Sciatic nerve (tissue), 2 donors: Measurements from ENCODE around the gene SLC2A3. TPM values are rescaled to one million over a fixed set of nuclear protein-coding genes. Genes with fewer than 3 reads are reported as not detected.
"Not testable (repeated sequence)": the region's sequence is repeated elsewhere in the genome, so short reads cannot be mapped to it uniquely, and the experiment has no call there.

Experiments
- ATAC-seq: fragments of 200-7000 bp; cut with Tn5 transposase; one replicate; pipeline ENCODE4 v1.9.1; 2020; ENCODE audit warnings: mild to moderate bottlenecking, moderate library complexity
- DNase-seq: peaks from one replicate; pipeline ENCODE4 v3.0.0-alpha.2; 2020; ENCODE audit warnings: low spot score
- intact Hi-C: fragments of 100-400 bp; cut with DNase I; formaldehyde crosslinking; loops from one replicate; pipeline ENCODE4 v1.14.2; 2022
- total RNA-seq: library from RNA; stranded (reverse); fragmentation: NEBNext Ultra II Directional; extraction: Animal tissue kit (Norgen Biotek cat#: 25700); gene quantifications from one replicate; pipeline ENCODE4 v1.2.1, GENCODE V29; 2021
- donor health status: DM: no; HTN: no; CAD: no.
- donor health status: DM: no; HTN: no; CAD: no.

SLC2A3 gene
- total RNA-seq, 1 donor from 2014 or later = 431 TPM

DNA sequence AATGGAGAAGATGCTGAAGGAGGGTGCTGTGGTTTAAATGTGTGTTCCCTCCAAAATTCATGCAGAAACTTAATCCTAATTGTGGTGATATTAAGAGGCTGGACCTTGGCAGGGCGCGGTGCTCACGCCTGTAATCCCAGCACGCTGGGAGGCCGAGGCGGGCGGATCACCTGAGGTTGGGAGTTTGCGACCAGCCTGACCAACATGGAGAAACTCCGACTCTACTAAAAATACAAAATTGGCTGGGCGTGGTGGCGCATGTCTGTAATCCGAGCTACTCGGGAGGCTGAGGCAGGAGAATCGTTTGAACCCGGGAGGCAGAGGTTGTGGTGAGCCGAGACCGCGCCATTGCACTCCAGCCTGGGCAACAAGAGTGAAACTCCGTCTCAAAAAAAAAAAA is 18.9 kb upstream of the SLC2A3 start:
- intact Hi-C loops, DNase-seq, ATAC-seq: not testable (repeated sequence)

GRCh38 chr12:7954418-7954817 is 18.4 kb upstream of the SLC2A3 start:
- ATAC-seq, DNase-seq, intact Hi-C loops: not testable (repeated sequence)

DNA sequence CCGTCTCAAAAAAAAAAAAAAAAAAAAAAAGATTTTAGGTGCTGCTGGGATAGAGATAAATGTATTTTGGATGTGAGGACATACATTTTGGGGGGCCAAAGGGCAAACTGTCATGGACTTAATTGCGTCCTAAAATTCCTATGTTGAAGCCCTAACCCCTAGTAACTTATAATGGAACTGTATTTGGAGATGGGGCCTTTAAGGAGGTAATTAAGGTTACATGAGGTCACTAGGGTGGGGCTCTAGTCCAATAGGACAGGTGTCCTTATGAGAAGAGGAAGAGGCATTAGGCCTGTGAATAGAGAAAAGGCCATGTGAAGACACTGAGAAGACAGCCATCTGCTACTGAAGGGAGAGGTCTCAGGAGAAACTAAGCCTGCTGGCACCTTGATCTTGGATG is 17.9 kb upstream of the SLC2A3 start:
- intact Hi-C loops, DNase-seq, ATAC-seq: not testable (repeated sequence)

DNA sequence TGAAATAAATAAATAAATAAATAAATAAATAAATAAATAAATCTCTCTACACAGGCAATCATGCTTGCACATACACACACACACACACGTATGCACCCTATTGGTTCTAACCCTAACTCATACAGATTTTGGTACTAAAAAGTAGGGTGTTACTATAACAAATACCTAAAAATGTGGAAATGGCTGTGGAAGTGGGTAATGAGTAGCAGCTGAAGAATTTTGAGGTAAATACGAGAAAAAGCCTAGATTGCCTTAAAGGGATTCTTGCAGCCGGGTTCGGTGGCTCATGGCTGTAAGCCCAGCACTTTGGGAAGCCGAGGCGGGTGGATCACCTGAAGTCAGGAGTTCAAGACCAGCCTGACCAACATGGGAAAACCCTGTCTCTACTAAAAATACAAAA is 15.7 kb upstream of the SLC2A3 start:
- no peak for ATAC-seq
- DNase-seq = no peak
- intact Hi-C loops = no loop called here

- ATAC-seq, intact Hi-C loops, DNase-seq: not testable (repeated sequence)
Measured at GRCh38 chr12:7950230-7950943, 14.4 kb upstream of the SLC2A3 start.

DNA sequence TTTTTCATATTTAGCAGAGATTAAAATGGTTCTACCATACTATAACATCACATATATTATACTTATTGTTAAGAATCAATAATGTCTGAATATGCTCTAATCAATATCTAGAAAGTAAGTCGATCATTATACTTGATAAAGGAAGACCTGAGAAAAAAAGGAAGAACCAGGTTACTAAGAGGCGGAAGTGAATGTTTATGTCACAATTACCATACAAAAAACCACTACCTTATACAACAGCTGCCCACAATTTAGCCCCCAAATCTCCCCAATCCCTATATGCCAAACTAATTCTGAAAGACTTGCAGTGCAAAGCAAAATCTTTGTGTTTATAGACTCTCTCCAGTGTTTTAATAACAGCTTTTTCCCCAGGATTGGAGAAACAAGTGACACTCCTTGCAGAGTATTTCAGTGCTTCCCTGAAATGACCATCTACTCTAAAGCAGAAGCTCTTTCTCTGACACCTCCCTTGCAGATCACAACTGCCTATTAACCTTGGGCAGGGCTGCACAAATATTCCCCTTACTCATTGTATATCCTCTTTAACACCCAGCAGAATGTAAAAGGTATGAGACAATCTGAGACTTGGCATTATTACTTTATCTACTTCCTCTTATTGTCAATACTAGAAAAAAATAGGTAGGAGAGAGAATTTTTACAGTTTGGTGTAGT is 12.7 kb upstream of the SLC2A3 start:
- intact Hi-C loops = no loop called here
- ATAC-seq = no peak

DNA sequence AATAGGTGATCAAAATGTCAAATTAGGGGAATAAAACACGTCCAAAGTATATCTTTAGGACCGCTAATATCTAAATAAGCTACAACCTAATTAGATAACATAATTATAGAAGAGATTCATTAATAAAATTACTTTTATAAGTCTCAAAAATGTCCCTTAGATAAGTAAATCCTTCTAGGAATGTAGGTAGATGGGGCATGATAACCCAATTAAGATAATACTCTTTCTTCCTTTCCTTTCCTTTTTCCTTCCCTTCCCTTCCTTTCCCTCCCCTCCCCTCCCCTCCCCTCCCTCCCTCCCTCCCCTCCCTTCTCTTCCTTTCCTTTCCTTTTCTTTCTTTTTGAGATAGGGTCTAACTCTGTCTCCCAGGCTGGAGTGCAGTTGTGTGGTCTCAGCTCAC is 11.0 kb upstream of the SLC2A3 start:
- intact Hi-C loops = no loop called here
- DNase-seq (no peak), ATAC-seq (no peak)

More for the DNA sequence above, 12.7 kb upstream of the SLC2A3 start:
- DNase-seq = no peak

DNA sequence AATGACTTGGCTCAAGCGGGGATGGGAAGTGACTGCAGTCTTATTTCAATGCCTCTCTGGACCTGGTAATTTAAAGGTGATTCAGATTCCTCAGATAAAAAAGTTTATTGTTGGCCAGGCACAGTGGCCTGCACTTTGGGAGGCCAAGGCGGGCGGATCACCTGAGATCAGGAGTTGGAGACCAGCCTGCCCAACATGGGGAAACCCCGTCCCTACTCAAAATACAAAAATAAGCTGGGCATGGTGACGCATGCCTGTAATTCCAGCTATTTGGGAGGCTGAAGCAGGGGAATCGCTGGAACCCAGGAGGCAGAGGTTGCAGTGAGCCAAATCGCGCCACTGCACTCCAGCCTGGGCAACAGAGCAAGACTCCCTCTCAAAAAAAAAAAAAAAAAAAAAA is 8.8 kb upstream of the SLC2A3 start:
- DNase-seq, intact Hi-C loops, ATAC-seq: not testable (repeated sequence)

DNA sequence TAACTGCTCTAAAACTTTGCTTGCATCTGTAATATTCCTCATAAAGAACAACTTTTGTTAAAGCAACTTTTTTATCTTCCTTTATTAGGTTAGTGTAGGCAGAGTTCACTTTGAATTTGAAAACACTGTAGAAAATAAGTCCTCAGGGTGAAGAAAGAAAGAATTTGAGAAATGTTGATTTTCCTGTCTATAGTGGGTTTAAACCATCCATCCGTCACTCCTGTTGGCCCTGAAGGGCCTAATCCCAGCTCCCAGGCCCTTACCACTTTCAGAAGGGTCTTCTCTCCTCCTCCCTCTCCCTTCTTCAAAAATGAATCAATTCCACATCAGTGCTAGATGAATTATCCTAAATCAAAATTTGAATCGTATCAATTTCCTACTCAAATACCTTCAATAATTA is 4.9 kb upstream of the SLC2A3 start:
- intact Hi-C loops = no loop called here
- ATAC-seq = no peak
- DNase-seq = no peak

DNA sequence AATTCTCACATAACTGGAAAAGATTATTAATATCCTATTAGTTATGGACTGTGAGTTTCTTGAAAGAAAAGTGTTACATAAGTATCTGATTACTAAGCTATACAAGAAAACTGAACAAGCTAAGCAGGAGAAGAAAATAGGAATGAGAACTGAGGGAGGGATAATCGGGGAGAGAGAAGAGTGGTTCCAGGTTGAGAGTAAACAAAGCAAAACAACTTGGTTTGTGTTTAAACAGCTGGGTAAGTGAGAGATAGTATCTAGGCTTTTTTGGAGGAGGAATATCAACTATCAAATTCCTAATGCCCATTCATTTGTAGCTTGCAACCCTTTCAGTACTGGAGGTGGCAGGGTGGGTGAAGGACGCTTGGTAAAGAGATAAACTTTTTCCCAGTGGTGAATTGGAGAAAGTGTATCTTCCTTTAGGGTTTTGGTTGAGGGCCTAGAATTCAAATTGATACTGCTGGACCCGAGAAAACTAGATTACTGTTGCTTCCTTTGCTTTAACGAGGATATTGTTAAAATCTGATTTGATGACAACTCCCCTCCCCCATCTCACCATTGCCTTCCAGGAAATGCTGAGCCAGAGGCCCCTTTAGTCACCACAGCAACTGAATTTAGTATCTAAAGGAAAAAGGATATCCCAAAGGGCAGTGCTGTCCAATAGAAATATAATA is 2.0 kb upstream of the SLC2A3 start:
- intact Hi-C loops = loop anchor here (10.0 kb wide), 1 partner anchor 57 kb away; no protein-coding TSS in a partner anchor
- no peak for DNase-seq
- no peak for ATAC-seq

DNA sequence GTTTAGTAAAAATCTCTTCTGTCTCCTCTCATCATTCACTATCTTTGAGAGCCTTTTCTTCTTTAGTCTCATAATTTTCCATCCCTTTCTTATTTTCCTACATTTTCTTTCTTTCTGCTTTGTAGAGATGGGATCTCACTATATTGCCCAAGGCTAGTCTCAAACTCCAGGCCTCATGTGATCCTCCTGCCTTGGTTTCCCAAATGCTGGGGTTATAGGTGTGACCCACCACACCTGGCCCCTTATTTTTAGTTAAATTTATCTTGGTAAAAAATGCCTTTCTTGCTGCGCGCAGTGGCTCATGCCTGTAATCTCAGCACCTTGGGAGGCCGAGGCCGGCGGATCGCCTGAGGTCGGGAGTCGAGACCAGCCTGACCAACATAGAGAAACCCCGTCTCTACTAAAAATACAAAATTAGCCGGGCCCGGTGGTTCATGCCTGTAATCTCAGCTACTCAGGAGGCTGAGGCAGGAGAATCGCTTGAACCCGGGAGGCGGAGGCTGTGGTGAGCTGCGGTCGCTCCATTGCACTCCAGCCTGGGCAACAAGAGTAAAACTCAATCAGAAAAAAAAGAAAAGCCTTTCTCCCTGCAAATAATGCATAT is 996 bp downstream of the SLC2A3 start:
- ATAC-seq (no peak), DNase-seq (no peak)
- intact Hi-C loops = loop anchor here (10.0 kb wide), 1 partner anchor 60 kb away; no protein-coding TSS in a partner anchor

DNA sequence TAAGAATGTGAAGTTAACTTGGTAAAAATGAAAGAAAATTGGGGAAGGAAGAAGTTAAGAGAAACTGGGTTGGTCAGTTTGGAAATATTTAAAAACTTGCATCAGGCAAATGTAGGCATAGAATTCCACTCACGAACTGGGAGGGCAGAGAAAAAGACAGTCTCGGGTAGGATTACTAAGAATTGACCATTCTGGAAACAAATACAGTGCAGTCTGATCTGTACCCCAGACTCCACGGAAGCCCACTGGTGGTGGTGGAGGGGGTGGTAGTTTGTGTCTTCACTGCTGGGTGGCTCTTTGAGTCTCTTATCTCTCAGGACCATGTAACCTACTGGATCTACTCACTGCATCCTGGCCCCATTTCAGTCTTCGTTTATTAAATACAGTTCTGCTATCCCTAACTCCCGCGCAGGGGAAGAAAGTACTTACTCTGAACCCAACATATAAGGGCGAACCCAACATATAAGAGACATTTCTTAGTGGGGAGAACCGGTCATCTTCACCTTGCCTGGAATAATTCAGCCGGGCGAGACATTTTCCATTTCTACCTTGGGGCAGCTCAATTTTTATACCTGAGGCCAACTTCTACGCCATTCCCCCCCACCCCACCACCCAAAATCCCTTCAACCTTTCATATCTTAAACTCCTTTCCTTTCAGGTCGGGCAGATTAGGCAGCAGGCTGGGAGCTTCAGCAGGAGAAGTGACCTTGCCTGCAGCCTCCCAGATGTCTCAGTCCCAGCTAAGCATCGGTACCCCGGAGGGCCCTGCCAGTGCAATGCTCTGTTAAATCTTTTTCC is 1.7 kb downstream of the SLC2A3 start:
- peak; percentile 7 for ATAC-seq
- no peak for DNase-seq
- intact Hi-C loops = loop anchor here (10.0 kb wide), 1 partner anchor 61 kb away; no protein-coding TSS in a partner anchor

DNA sequence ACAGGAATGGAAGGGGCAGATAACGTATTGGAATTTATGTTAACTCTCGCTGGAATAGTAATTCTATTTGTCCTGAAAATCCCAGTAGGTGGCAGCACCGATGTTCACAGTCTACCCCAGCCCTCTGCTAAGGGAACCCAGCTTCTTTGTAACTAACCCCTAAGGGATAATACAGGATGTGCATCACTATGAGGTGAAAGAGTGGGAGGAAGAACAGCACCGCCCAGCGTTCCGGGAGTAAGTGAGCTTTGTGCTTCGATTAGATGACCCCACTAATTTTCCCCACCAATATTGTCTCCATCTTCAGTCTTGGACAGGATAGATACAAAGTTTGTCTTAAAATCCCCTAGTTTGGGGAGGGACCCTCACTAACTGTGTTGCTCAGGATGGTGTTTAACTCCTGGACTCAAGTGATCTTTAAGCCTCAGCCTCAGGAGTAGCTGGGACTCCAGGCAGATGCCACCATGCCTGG is 2.7 kb downstream of the SLC2A3 start:
- intact Hi-C loops = loop anchor here (10.0 kb wide), 1 partner anchor 62 kb away; no protein-coding TSS in a partner anchor
- DNase-seq (peak; percentile 79), ATAC-seq (peak; percentile 89)

DNA sequence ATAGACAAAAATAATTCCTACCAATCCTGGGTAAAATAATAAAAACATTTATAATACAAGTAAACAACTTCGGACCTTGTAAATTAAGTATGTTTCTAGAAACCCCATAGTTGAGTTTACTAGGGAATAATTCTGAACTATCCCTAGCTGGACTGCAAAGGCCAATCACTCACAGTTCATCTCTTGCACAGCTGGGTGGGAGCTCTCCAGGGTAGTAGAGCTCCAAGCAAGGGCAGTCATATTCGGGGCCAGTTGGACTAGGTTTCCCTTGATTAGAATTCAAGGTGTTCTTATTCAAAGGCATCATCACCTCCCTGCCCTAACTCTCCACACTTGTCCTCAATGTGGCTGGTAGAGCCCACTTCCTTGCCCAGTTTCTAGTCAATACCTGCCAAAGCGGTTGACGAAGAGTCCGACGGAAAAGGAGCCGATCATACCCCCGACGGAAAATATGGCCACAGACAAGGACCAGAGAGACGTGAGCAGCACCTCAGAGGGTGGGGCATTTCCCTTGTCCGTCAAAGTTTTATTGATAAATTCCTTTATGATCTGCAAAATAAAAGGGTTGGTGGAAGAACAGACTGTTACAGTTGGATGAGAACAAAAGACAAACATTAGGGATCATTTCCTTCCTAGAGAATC is 3.3 kb downstream of the SLC2A3 start:
- intact Hi-C loops = loop anchor here (10.0 kb wide), 1 partner anchor 62 kb away; no protein-coding TSS in a partner anchor
- not testable (repeated sequence) for DNase-seq, ATAC-seq

DNA sequence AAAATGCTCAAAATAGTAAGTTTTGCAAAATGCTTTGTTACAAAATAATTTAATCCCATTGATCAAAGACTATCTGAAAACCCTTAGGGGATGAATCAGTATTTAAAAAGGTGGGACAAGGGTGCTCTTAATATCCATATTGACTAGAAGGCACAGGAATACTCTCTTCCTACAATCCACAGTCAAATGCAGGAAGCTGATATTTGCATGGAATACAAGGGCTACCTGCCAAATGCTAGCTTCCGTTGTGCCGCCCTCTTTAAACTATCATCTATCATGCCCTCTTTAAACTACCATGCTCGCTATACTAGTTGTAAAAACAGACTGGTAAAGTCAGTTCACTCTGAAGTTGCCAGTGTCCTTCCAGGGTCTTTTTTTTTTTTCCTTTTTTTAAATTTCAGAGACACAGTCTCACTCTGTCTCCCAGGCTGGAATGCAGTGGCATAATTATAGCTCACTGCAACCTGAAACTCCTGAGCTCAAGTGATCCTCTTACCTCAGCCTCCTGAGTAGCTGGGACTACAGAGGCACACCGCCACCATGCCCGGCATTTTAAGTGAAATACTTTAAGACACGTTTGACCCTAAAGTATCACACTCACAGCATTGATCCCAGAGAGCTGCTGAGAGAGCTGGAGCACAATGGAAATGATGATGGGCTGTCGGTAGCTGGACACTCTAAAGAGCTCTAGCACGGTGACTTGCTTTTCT is 6.7 kb downstream of the SLC2A3 start:
- DNase-seq (no peak), ATAC-seq (no peak)
- intact Hi-C loops = no loop called here

- ATAC-seq (no peak), DNase-seq (peak; percentile 13)
- intact Hi-C loops = no loop called here
Measured at GRCh38 chr12:7927470-7927869, 8.5 kb downstream of the SLC2A3 start.

DNA sequence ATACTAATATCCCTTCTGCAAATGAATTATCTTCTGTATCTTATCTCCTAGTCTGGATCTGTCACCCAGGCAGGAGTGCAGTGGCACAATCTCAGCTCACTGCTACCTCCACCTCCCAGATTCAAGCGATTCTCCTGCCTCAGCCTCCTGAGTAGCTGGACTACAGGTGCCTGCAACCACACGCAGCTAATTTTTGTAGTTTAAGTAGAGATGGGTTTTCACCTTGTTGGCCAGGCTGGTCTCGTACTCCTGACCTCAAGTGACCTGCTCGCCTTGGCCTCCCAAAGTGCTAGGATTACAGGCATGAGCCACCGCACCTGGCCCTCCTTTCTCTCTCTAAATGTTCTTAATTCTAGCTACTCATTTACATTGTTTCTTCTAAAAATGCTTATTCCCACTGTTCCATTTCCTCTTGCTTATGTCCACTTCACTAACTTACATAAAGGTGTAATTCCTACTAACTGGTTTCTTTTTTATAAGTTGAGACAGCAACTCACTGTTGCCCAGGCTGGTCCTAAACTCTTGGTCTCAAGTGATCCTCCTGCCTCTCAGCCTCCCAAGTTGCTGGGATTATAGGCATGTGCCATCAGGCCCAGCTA is 9.8 kb downstream of the SLC2A3 start:
- DNase-seq, intact Hi-C loops, ATAC-seq: not testable (repeated sequence)
